Activated T-helper 17 cell treated with anti-CD3 and anti-CD28 coated beads, Interleukin-2, amount 50 U/mL, for 72 hours (primary cell): Measurements from ENCODE around the gene NALCN. TPM values are rescaled to one million over a fixed set of nuclear protein-coding genes. Genes with fewer than 3 reads are reported as not detected.

ENCODE experiments used
- ATAC-seq: fragments of 150-1000 bp; cut with Tn5 transposase; replicated peaks from 2 replicates; pipeline ENCODE4 v1.10.0; 2021; ENCODE audit warnings: mild to moderate bottlenecking, moderate library complexity
- H3K27ac Mint-ChIP-seq: one replicate; pipeline ENCODE4 v1.8.0; 2022; ENCODE audit warnings: mixed read lengths
- H3K27me3 Mint-ChIP-seq: one replicate; pipeline ENCODE4 v1.8.0; 2022; ENCODE audit warnings: mixed read lengths
- H3K36me3 Mint-ChIP-seq: one replicate; pipeline ENCODE4 v1.8.0; 2022; ENCODE audit warnings: low read depth, mild to moderate bottlenecking, mixed read lengths
- H3K4me1 Mint-ChIP-seq: one replicate; pipeline ENCODE4 v1.8.0; 2022; ENCODE audit warnings: mixed read lengths
- H3K4me3 Mint-ChIP-seq: one replicate; pipeline ENCODE4 v1.8.0; 2022; ENCODE audit warnings: mild to moderate bottlenecking, mixed read lengths
- H3K9me3 Mint-ChIP-seq: one replicate; pipeline ENCODE4 v1.8.0; 2022; ENCODE audit warnings: mixed read lengths
- total RNA-seq, 2 donors: library from RNA; stranded (reverse); gene quantifications; one replicate each; pipeline ENCODE4 v1.2.3, GENCODE V29; 2022

NALCN gene
- total RNA-seq, 2 donors from 2014 or later = not detected

DNA sequence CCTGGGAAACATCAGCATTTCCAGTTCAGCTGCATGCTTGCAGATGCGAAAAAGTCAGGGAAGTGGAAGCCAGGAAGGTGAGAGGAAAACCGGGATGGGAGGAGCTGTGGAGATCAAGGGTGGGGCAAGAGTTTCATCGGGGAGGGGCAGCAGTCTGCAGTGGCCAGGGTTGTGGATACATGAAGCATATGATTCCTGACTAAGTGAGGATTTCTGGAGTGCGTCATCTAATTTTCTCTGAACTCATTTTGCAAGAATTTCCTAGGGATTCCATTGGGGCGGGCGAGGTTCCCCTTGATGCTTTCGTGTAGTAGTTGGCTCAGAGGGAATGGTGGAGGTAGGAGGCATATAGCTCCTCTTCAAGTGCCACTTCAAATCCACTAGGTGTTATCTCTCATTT is 397.6 kb downstream of the NALCN start:
- Mint-ChIP-seq H3K4me1 (no peaks in the 10 kb centered on the region), H3K27ac (no peak overlapping the region), H3K36me3 (no peaks in the 10 kb centered on the region), H3K4me3 (no peak overlapping the region), H3K27me3 (peaks cover 20% of the 10 kb centered on the region), H3K9me3 (no peaks in the 10 kb centered on the region)
- ATAC-seq = no peak

DNA sequence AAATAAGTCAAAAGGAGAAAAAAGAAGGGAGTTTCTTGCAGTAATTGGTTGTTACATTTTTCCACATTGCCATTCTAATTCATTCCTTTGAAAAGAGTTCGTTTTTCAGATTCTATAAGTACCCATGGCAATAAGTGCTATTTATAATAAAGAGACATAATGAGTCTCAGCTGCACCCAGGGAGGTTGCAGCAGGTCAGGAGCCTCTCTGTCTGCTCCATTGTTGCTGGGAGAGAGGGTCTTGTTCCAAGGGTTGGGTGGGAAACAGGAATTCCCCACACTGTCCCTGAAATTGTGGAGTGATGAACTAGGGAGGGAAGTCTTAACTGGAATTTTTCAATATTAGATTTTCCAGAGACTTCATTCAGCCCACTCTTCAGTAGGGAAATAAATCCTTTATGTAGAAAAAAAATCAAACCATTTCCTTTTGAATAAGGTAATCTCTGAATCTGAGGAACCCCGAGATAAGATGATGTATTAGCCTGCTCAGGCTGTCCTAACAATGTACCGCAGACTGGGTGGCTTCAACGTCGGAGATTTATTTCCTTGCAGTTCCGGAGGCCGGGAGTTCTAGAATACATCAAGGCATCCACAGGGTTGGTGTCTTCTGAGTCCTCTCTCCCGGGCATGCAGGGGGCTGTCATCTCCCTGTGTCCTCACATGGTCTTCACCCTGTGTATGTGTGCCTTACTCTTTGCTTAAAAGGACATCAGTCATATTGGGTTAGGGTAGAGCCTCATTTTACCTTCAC is 399.0 kb downstream of the NALCN start:
- peaks cover 20% of the 10 kb centered on the region for H3K27me3 Mint-ChIP-seq
- no peaks in the 10 kb centered on the region for H3K9me3 Mint-ChIP-seq
- no peak overlapping the region for H3K27ac Mint-ChIP-seq
- H3K4me1 Mint-ChIP-seq = no peaks in the 10 kb centered on the region
- no peaks in the 10 kb centered on the region for H3K36me3 Mint-ChIP-seq
- no peak overlapping the region for H3K4me3 Mint-ChIP-seq
- no peak for ATAC-seq

DNA sequence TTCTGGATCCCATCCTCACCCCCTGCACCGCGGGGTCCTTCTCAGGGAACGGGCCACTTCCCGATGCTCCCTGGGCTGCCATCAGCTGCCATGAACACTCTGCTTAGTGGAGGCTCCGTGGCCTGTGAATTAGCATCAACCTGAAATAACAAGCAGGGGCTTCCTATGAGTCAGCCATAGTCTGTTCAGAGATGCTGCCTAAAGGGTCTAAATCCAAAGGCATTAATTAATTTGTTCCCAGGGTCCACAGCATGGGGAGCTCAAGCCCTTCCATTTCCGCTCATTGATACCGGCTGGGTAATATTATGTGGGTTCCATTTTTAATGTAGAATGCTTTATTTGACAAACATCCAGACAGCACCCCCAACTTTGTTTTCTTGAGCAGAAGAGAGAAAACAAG is 399.8 kb downstream of the NALCN start:
- ATAC-seq = no peak
- Mint-ChIP-seq H3K27me3 (peaks cover 24% of the 10 kb centered on the region), H3K27ac (no peak overlapping the region)

DNA sequence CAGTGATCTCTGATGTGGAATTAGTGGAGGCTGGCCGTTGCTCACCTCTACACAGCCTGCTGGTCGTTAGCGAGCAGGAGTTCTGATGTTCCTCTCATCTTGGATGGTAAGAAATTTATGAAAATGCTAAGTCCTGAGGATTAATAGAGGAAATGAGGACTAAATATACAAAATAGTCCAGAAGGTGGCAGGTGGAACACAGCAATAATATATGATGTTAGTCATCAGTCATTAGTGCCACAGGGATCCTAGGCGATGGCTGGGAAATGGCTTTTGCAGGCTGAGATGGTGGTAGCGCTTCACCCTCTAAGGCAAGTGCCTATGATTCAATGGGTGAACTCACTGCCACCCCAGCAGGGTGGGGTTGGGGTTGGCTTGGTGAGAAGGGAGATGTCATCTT is 403.1 kb downstream of the NALCN start:
- Mint-ChIP-seq H3K4me3 (no peak overlapping the region), H3K27ac (no peak overlapping the region), H3K9me3 (no peaks in the 10 kb centered on the region), H3K36me3 (no peaks in the 10 kb centered on the region), H3K4me1 (no peaks in the 10 kb centered on the region), H3K27me3 (peaks cover 26% of the 10 kb centered on the region)
- ATAC-seq = no peak

More for the DNA sequence above, 399.8 kb downstream of the NALCN start:
- Mint-ChIP-seq H3K36me3 (no peaks in the 10 kb centered on the region), H3K9me3 (no peaks in the 10 kb centered on the region), H3K4me3 (no peak overlapping the region), H3K4me1 (no peaks in the 10 kb centered on the region)

DNA sequence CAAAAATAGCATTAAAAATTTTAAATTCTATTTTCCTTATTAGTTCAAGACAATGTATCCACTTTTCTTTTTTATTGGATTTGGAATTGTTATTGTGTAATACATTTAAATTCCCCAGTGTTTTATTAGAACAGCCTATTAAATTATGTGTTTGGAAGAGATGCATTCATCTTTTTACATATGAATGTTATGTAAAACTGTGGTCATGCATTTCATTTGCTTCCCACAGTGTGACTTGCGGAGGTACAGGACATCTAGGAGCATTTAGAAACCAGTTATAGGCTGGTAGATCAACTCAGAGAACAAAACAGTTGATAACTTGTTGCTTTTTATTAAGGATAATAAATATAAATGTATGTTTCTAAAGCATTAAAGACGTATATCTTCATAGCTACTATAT is 406.2 kb downstream of the NALCN start:
- no peak for ATAC-seq
- Mint-ChIP-seq H3K36me3 (no peaks in the 10 kb centered on the region), H3K27ac (no peak overlapping the region), H3K27me3 (peaks cover 18% of the 10 kb centered on the region), H3K9me3 (no peaks in the 10 kb centered on the region), H3K4me3 (no peak overlapping the region), H3K4me1 (no peaks in the 10 kb centered on the region)

DNA sequence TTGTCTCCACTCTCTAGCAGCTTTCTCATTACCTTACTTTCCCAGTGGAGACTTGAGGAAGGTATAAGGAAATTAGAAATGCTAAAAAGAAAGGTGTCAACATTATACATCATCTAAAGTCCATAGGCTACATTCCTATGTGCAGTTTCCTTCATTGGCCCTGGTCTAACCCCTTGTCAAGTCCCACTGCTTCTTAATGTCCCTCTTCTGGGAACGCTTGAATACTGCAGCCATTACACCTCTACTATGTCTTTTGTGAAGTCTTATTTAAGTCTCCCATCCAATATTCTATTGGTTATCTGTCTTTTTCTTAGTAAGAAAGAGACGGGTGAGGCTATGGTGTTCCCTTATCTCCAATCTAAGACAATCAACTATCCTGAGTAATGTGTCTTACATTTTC is 409.1 kb downstream of the NALCN start:
- Mint-ChIP-seq H3K4me1 (no peaks in the 10 kb centered on the region), H3K36me3 (no peaks in the 10 kb centered on the region), H3K9me3 (no peaks in the 10 kb centered on the region), H3K27ac (no peak overlapping the region), H3K27me3 (peaks cover 17% of the 10 kb centered on the region), H3K4me3 (no peak overlapping the region)
- ATAC-seq = no peak

Other genes starting within 250 kb of the NALCN start
- gene ITGBL1, start 36.2 kb upstream of the NALCN start, total RNA-seq = under 1 TPM in 1 of 2 donors, not detected in 1; 0.05 TPM